Dendritic cell treated with granulocyte-macrophage colony-stimulating factor and Interleukin-4, amounts not matched to agents 40 ng/mL and 50 ng/mL, for 4 days (primary cell): ENCODE measurements around the gene ZNF296.

Experiments
- H3K27ac Mint-ChIP-seq: one replicate; pipeline ENCODE4 v1.8.0; 2022; ENCODE audit warnings: mild to moderate bottlenecking, mixed read lengths
- H3K27me3 Mint-ChIP-seq: one replicate; pipeline ENCODE4 v1.8.0; 2022; ENCODE audit warnings: mild to moderate bottlenecking, mixed read lengths
- H3K36me3 Mint-ChIP-seq: one replicate; pipeline ENCODE4 v1.8.0; 2022; ENCODE audit warnings: low read depth, mixed read lengths
- H3K4me1 Mint-ChIP-seq: one replicate; pipeline ENCODE4 v1.8.0; 2022; ENCODE audit warnings: low read depth, mixed read lengths
- H3K4me3 Mint-ChIP-seq: one replicate; pipeline ENCODE4 v1.8.0; 2022; ENCODE audit warnings: mild to moderate bottlenecking, moderate library complexity, mixed read lengths
- H3K9me3 Mint-ChIP-seq: one replicate; pipeline ENCODE4 v1.8.0; 2022; ENCODE audit warnings: mixed read lengths
- intact Hi-C: fragments of 100-400 bp; cut with micrococcal nuclease; formaldehyde crosslinking; loops from one replicate; pipeline ENCODE4 v1.15.0; 2022

The ZNF296 gene

DNA sequence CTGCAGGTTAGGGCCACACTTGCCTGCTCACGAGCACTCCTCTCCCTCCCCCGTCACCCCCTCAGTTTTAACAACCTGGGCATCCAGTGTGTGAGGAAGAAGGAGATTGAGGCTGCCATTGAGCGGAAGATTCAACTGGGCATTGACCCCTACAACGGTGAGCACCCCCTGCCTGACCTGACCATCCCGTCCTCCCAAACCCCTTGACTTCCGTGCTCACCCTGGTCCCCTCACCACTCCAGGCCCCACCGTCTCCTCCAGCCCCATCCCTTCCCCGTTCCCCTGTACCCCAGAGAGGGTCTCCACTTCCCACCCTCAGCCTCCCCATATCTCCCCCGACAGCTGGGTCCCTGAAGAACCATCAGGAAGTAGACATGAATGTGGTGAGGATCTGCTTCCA is 51.0 kb downstream of the ZNF296 start:
- Mint-ChIP-seq H3K4me3 (no peak overlapping the region), H3K27me3 (no peaks in the 10 kb centered on the region), H3K27ac (no peak overlapping the region), H3K4me1 (no peaks in the 10 kb centered on the region), H3K9me3 (no peaks in the 10 kb centered on the region), H3K36me3 (peaks cover 96% of the 10 kb centered on the region)
- intact Hi-C loops, result no loop called here

DNA sequence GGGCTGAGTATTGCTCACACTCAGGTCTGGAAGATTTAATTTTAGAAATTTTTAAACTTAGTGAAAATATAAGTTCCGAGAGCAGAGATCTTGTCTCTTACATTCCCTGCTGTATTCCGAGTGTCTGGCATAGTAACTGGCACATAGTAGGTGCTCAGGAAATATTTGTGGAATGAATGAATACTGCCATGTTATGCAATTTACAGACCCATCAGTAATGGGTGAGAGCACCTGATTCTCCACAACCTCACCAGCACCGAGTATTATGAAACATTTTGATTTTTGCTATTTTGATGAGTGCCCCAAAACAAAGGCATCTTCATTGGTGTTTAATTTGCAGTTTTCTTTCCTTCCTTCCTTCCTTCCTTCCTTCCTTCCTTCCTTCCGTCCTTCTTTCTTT is 53.2 kb downstream of the ZNF296 start:
- H3K9me3 Mint-ChIP-seq, result no peaks in the 10 kb centered on the region
- peaks cover 92% of the 10 kb centered on the region for H3K36me3 Mint-ChIP-seq
- H3K4me1 Mint-ChIP-seq, result no peaks in the 10 kb centered on the region
- no peaks in the 10 kb centered on the region for H3K27me3 Mint-ChIP-seq
- H3K27ac Mint-ChIP-seq, result no peak overlapping the region
- no peak overlapping the region for H3K4me3 Mint-ChIP-seq
- intact Hi-C loops, result no loop called here

DNA sequence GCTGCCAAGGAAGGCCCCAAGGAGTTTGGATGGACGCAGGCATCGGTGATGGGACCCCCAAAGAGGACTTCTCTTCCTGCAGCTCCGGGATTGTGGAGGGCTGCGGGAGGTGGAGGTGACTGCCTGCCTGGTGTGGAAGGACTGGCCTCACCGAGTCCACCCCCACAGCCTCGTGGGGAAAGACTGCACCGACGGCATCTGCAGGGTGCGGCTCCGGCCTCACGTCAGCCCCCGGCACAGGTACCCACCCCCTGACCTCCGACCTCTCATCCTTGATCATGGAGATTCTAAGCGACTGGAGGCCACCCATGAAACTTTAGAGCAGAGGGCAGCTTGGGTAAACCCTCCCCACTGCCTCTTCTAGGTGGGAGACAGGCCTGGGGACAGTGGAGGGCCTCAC is 54.3 kb downstream of the ZNF296 start:
- Mint-ChIP-seq H3K27me3 (no peaks in the 10 kb centered on the region), H3K27ac (no peak overlapping the region), H3K9me3 (no peaks in the 10 kb centered on the region), H3K4me3 (no peak overlapping the region), H3K4me1 (no peaks in the 10 kb centered on the region), H3K36me3 (peaks cover 91% of the 10 kb centered on the region)
- intact Hi-C loops, result no loop called here
